Measurements from ENCODE around the gene HPDL. TPM values are rescaled to one million over a fixed set of nuclear protein-coding genes. Genes with fewer than 3 reads are reported as not detected.

HPDL gene
- total RNA-seq, 2 experiments from 2014 or later: not detected

- H3K27me3 ChIP-seq (ENCODE audit: control insufficient read depth in 1 of 2, insufficient read depth in 2 of 2, low read length in 2 of 2): peaks cover 0 to 2% of the 10 kb centered on the region in 2 experiments
- Mint-ChIP-seq H3K27me3 (no peaks in the 10 kb centered on the region), H3K4me3 (no peak overlapping the region), H3K4me1 (ENCODE audit: low read depth) (no peaks in the 10 kb centered on the region), H3K9me3 (no peaks in the 10 kb centered on the region), H3K36me3 (ENCODE audit: low read depth) (no peaks in the 10 kb centered on the region), H3K27ac (no peak overlapping the region)
- ATAC-seq (ENCODE audit: poor library complexity) (no peak), DNase-seq (no peak)
- peaks cover 15% of the 10 kb centered on the region for H3K4me1 ChIP-seq (ENCODE audit: insufficient read depth, low read length)
- no peak overlapping the region for H3K4me3 ChIP-seq (ENCODE audit: low read length)
- H3K9me3 ChIP-seq (ENCODE audit: control insufficient read depth in 1 of 2, insufficient read depth in 1 of 2, low read length in 2 of 2): no peaks in the 10 kb centered on the region
- POLR2A ChIA-PET: no interaction called here
- CTCF ChIA-PET: no interaction called here
- no peaks in the 10 kb centered on the region for H3K36me3 ChIP-seq (ENCODE audit: insufficient read depth, low read length)
- intact Hi-C loops (cut with DNase I, micrococcal nuclease): no loop called here
- no peak for TF ChIP-seq CTCF (IDR thresholded peaks at IDR 0.05)
- no peak overlapping the region for H3K27ac ChIP-seq (ENCODE audit: low read depth in 1 of 2, low read length in 2 of 2)
Observed at GRCh38 chr1:45322486-45323040, 4.1 kb upstream of the HPDL start.

- intact Hi-C loops (cut with DNase I, micrococcal nuclease): no loop called here
- POLR2A ChIA-PET: interaction anchor here (1.2 to 4.9 kb wide), 3 partner anchors 14 to 314 kb away, joined by 5 to 50 read pairs (median 7); partner anchors contain the start of genes HECTD3, MUTYH, TOE1 and UROD
- peak in 1 of 14 experiments; percentile 12 for DNase-seq
- Mint-ChIP-seq H3K4me3 (peak overlapping the region; percentile 85), H3K4me1 (ENCODE audit: low read depth) (peaks cover 7% of the 10 kb centered on the region), H3K27ac (no peak overlapping the region), H3K27me3 (no peaks in the 10 kb centered on the region), H3K9me3 (no peaks in the 10 kb centered on the region), H3K36me3 (ENCODE audit: low read depth) (peaks cover 18% of the 10 kb centered on the region)
- Histone ChIP-seq H3K36me3 (ENCODE audit: insufficient read depth, low read length) (peaks cover 5% of the 10 kb centered on the region), H3K4me3 (ENCODE audit: low read length) (peak overlapping the region; percentile 70), H3K27me3 (ENCODE audit: control insufficient read depth in 1 of 2, insufficient read depth in 2 of 2, low read length in 2 of 2) (peaks cover 0 to 2% of the 10 kb centered on the region in 2 experiments), H3K4me1 (ENCODE audit: insufficient read depth, low read length) (peaks cover 21% of the 10 kb centered on the region), H3K9me3 (ENCODE audit: control insufficient read depth in 1 of 2, insufficient read depth in 1 of 2, low read length in 2 of 2) (no peaks in the 10 kb centered on the region), H3K27ac (ENCODE audit: low read depth in 1 of 2, low read length in 2 of 2) (no peak overlapping the region)
- CTCF ChIA-PET: interaction anchor here (1.0 kb wide), 1 partner anchor 14 kb away, joined by 3 read pairs; the partner anchor contains the start of genes MUTYH and TOE1
- no peak for TF ChIP-seq CTCF (IDR thresholded peaks at IDR 0.05)
- no peak for ATAC-seq (ENCODE audit: poor library complexity)
Observed at GRCh38 chr1:45325851-45326506, 716 bp upstream of the HPDL start.

- ATAC-seq (ENCODE audit: poor library complexity) (no peak), DNase-seq (peak in 1 of 14 experiments; percentile 28)
- ChIA-PET CTCF (interaction anchor here (0.8 to 1.4 kb wide), 2 partner anchors 10 to 12 kb away, joined by 4 read pairs; partner anchors contain the start of genes MUTYH and TOE1), POLR2A (interaction anchor here (0.9 to 4.9 kb wide), 3 partner anchors 12 to 358 kb away, joined by 3 to 50 read pairs (median 5); partner anchors contain the start of genes HECTD3, MUTYH, TOE1 and UROD)
- Mint-ChIP-seq H3K27ac (no peak overlapping the region), H3K4me3 (peak overlapping the region; percentile 60), H3K27me3 (no peaks in the 10 kb centered on the region), H3K4me1 (ENCODE audit: low read depth) (peaks cover 7% of the 10 kb centered on the region), H3K36me3 (ENCODE audit: low read depth) (peaks cover 21% of the 10 kb centered on the region), H3K9me3 (no peaks in the 10 kb centered on the region)
- no peaks in the 10 kb centered on the region for H3K9me3 ChIP-seq (ENCODE audit: control insufficient read depth in 1 of 2, insufficient read depth in 1 of 2, low read length in 2 of 2)
- peaks cover 19% of the 10 kb centered on the region for H3K36me3 ChIP-seq (ENCODE audit: insufficient read depth, low read length)
- intact Hi-C loops (cut with DNase I, micrococcal nuclease): no loop called here
- no peak overlapping the region for H3K27ac ChIP-seq (ENCODE audit: low read depth in 1 of 2, low read length in 2 of 2)
- peaks cover 0 to 2% of the 10 kb centered on the region in 2 experiments for H3K27me3 ChIP-seq (ENCODE audit: control insufficient read depth in 1 of 2, insufficient read depth in 2 of 2, low read length in 2 of 2)
- H3K4me1 ChIP-seq (ENCODE audit: insufficient read depth, low read length): peaks cover 21% of the 10 kb centered on the region
- TF ChIP-seq CTCF (IDR thresholded peaks at IDR 0.05): no peak
- H3K4me3 ChIP-seq (ENCODE audit: low read length): peak overlapping the region; percentile 70
Observed at GRCh38 chr1:45327644-45328515, 1.2 kb downstream of the HPDL start.
